K562 (cell line): ENCODE results near the gene AP2S1. TPM values are rescaled to one million over a fixed set of nuclear protein-coding genes. Genes with fewer than 3 reads are reported as not detected.
A peak's percentile ranks its signal among the peaks of the same experiment; 100 is the strongest.

Experiments used
- CC2D1A ChIP-seq: fragments of 450-650 bp; IDR thresholded peaks from 2 replicates; pipeline ENCODE4 v1.6.1; 2017; ENCODE audit warnings: mild to moderate bottlenecking
- CUX1 ChIP-seq: fragments of 200-800 bp; sonication (Bioruptor generic); IDR thresholded peaks from 2 replicates; pipeline ENCODE4 v1.6.1; 2016; ENCODE audit warnings: missing genetic modification characterization, missing compliant biosample characterization
- HOXB6 ChIP-seq: fragments of 250-450 bp; sonication (Bioruptor Pico); IDR thresholded peaks from 2 replicates; pipeline ENCODE4 v1.5.1; 2022; ENCODE audit warnings: mild to moderate bottlenecking, borderline replicate concordance
- MBD1 ChIP-seq: fragments of 250-450 bp; sonication (Bioruptor Pico); IDR thresholded peaks from 2 replicates; pipeline ENCODE4 v1.8.0; 2022; ENCODE audit warnings: inconsistent platforms
- ZMIZ1 ChIP-seq, 2 experiments: fragments of 150-350 bp in 1 of 2; IDR thresholded peaks; 2 replicates each; pipeline ENCODE4 v1.6.1; 2012 to 2016; ENCODE audit warnings: low read depth in 2 of 2, low read length in 2 of 2, mild to moderate bottlenecking in 1 of 2, moderate library complexity in 1 of 2
- ZNF407 ChIP-seq: fragments of 450-650 bp; IDR thresholded peaks from 2 replicates; pipeline ENCODE4 v1.6.1; 2016; ENCODE audit warnings: low read depth
- polyA plus RNA-seq, 8 experiments: library from polyadenylated mRNA; depleted of rRNA in 4 of 8; stranded (reverse) in 5 of 8; unstranded in 3 of 8; fragments of >200 nt; fragmentation: Nextera tagmentation in 2 of 8; fragmentation: Illumina TruSeq in 1 of 8; extraction: Ambion mirVana in 2 of 8; extraction: Trizol in 1 of 8; gene quantifications; 2 replicates each; pipeline versions ENCODE4 v1.2.1 to v1.2.3, GENCODE V29; 2011 to 2014; ENCODE audit warnings: inconsistent platforms in 1 of 8, missing spikeins in 1 of 8
- total RNA-seq, 7 experiments: library from RNA; depleted of rRNA in 6 of 7; stranded (reverse); fragments of >200 nt in 6 of 7; fragmentation: Illumina TruSeq in 2 of 7; extraction: Trizol in 2 of 7; gene quantifications; 2 replicates each; pipeline versions ENCODE4 v1.2.1 to v1.2.3, GENCODE V29; 2011 to 2021; ENCODE audit warnings: low replicate concordance in 1 of 7

Gene AP2S1
- total and polyA plus RNA-seq, 9 of the 15 experiments (the other 6 are each of a cell fraction or from before 2014, with no cell fraction given): 32.4 to 294 (median 136) TPM

- TF ChIP-seq ZNF407: no peak
- peak; percentile 5 to 43; a peak in 2 of 4 replicates for TF ChIP-seq ZMIZ1 (IDR thresholded peaks at IDR 0.05; ENCODE audit: low read depth in 2 of 2, low read length in 2 of 2)
- no peak for TF ChIP-seq CC2D1A
- TF ChIP-seq MBD1 (CRISPR knock-in tag): no peak
- TF ChIP-seq CUX1: no peak
- no peak for TF ChIP-seq HOXB6 (CRISPR knock-in tag)
Measured at GRCh38 chr19:46850228-46851203, at the start of gene AP2S1 (continued).
